ENCODE measurements around the gene BGLAP. TPM values are rescaled to one million over a fixed set of nuclear protein-coding genes. Genes with fewer than 3 reads are reported as not detected.

BGLAP gene
- polyA plus RNA-seq, 1 donor from 2014 or later, result 2.5 TPM

- Histone ChIP-seq H3K36me3 (ENCODE audit: insufficient read depth, low read length) (no peaks in the 10 kb centered on the region), H3K79me2 (replicated peaks; ENCODE audit: insufficient read depth, low read length) (no peaks in the 10 kb centered on the region), H3K9ac (ENCODE audit: low read length) (no peak overlapping the region), H3K27ac (ENCODE audit: low read length) (no peak overlapping the region), H3F3A (ENCODE audit: insufficient read depth, low read length, poor library complexity, severe bottlenecking) (no peaks in the 10 kb centered on the region), H3K4me3 (ENCODE audit: low read length) (no peak overlapping the region), H3K4me2 (ENCODE audit: low read length) (no peak overlapping the region), H4K20me1 (ENCODE audit: insufficient read depth) (no peaks in the 10 kb centered on the region), H2AFZ (ENCODE audit: low read depth, low read length) (no peak overlapping the region), H3K27me3 (ENCODE audit: insufficient read depth, low read depth, low read length) (no peaks in the 10 kb centered on the region), H3K9me2 (ENCODE audit: insufficient read depth, low read length) (no peaks in the 10 kb centered on the region), H3K9me3 (ENCODE audit: low read length) (no peaks in the 10 kb centered on the region)
- no peak for TF ChIP-seq RAD21 (conservative IDR thresholded peaks at IDR 0.05)
Measured at GRCh38 chr1:156242738-156243137, 754 bp downstream of the BGLAP start.

- no peak overlapping the region for H2AFZ ChIP-seq (ENCODE audit: low read depth, low read length)
- no peaks in the 10 kb centered on the region for H3K27me3 ChIP-seq (ENCODE audit: insufficient read depth, low read depth, low read length)
- H3K9me3 ChIP-seq (ENCODE audit: low read length), result no peaks in the 10 kb centered on the region
- H4K20me1 ChIP-seq (ENCODE audit: insufficient read depth), result no peaks in the 10 kb centered on the region
- H3K36me3 ChIP-seq (ENCODE audit: insufficient read depth, low read length), result no peaks in the 10 kb centered on the region
- no peak overlapping the region for H3K4me3 ChIP-seq (ENCODE audit: low read length)
- H3K4me2 ChIP-seq (ENCODE audit: low read length), result no peak overlapping the region
- TF ChIP-seq REST (IDR thresholded peaks at IDR 0.05; ENCODE audit: borderline replicate concordance) (no peak), SMC3 (conservative IDR thresholded peaks at IDR 0.05; ENCODE audit: poor library complexity) (no peak), RAD21 (conservative IDR thresholded peaks at IDR 0.05) (no peak), EP300 (conservative IDR thresholded peaks at IDR 0.05; ENCODE audit: poor library complexity, severe bottlenecking) (no peak), TAF1 (IDR thresholded peaks at IDR 0.05; ENCODE audit: low read depth) (no peak), MXI1 (conservative IDR thresholded peaks at IDR 0.05; ENCODE audit: poor library complexity, severe bottlenecking) (no peak), EZH2 (IDR thresholded peaks at IDR 0.05; ENCODE audit: borderline replicate concordance, insufficient read depth, low read length, poor library complexity, severe bottlenecking) (no peak), POLR2AphosphoS5 (IDR thresholded peaks at IDR 0.05) (no peak)
- no peak overlapping the region for H3K9ac ChIP-seq (ENCODE audit: low read length)
- no peaks in the 10 kb centered on the region for H3K79me2 ChIP-seq (replicated peaks; ENCODE audit: insufficient read depth, low read length)
- H3K9me2 ChIP-seq (ENCODE audit: insufficient read depth, low read length), result no peaks in the 10 kb centered on the region
- no peak overlapping the region for H3K27ac ChIP-seq (ENCODE audit: low read length)
- H3F3A ChIP-seq (ENCODE audit: insufficient read depth, low read length, poor library complexity, severe bottlenecking), result no peaks in the 10 kb centered on the region
Measured at GRCh38 chr1:156244126-156244525, 2.1 kb downstream of the BGLAP start.

- H3K9me3 ChIP-seq (ENCODE audit: low read length), result no peaks in the 10 kb centered on the region
- no peaks in the 10 kb centered on the region for H3K79me2 ChIP-seq (replicated peaks; ENCODE audit: insufficient read depth, low read length)
- H3K27me3 ChIP-seq (ENCODE audit: insufficient read depth, low read depth, low read length), result no peaks in the 10 kb centered on the region
- no peak overlapping the region for H3K4me3 ChIP-seq (ENCODE audit: low read length)
- no peaks in the 10 kb centered on the region for H3K9me2 ChIP-seq (ENCODE audit: insufficient read depth, low read length)
- no peak overlapping the region for H3K27ac ChIP-seq (ENCODE audit: low read length)
- H3F3A ChIP-seq (ENCODE audit: insufficient read depth, low read length, poor library complexity, severe bottlenecking), result no peaks in the 10 kb centered on the region
- no peaks in the 10 kb centered on the region for H3K36me3 ChIP-seq (ENCODE audit: insufficient read depth, low read length)
- H3K4me2 ChIP-seq (ENCODE audit: low read length), result no peak overlapping the region
- no peak overlapping the region for H2AFZ ChIP-seq (ENCODE audit: low read depth, low read length)
- no peak for TF ChIP-seq EZH2 (IDR thresholded peaks at IDR 0.05; ENCODE audit: borderline replicate concordance, insufficient read depth, low read length, poor library complexity, severe bottlenecking)
- TF ChIP-seq REST (IDR thresholded peaks at IDR 0.05; ENCODE audit: borderline replicate concordance), result no peak
- no peak for TF ChIP-seq CTCF (IDR thresholded peaks at IDR 0.05; ENCODE audit: poor library complexity, severe bottlenecking)
- TF ChIP-seq MXI1 (conservative IDR thresholded peaks at IDR 0.05; ENCODE audit: poor library complexity, severe bottlenecking), result no peak
- TF ChIP-seq TAF1 (IDR thresholded peaks at IDR 0.05; ENCODE audit: low read depth), result no peak
- no peak for TF ChIP-seq POLR2AphosphoS5 (IDR thresholded peaks at IDR 0.05)
- no peak for TF ChIP-seq EP300 (conservative IDR thresholded peaks at IDR 0.05; ENCODE audit: poor library complexity, severe bottlenecking)
- no peak for TF ChIP-seq SMC3 (conservative IDR thresholded peaks at IDR 0.05; ENCODE audit: poor library complexity)
- no peak for TF ChIP-seq RAD21 (conservative IDR thresholded peaks at IDR 0.05)
- H3K9ac ChIP-seq (ENCODE audit: low read length), result no peak overlapping the region
- no peaks in the 10 kb centered on the region for H4K20me1 ChIP-seq (ENCODE audit: insufficient read depth)
Measured at GRCh38 chr1:156244712-156245111, 2.7 kb downstream of the BGLAP start.
